ENCODE data around the gene SLC22A1. TPM values are rescaled to one million over a fixed set of nuclear protein-coding genes. Genes with fewer than 3 reads are reported as not detected.

SLC22A1 gene
- total RNA-seq, 1 experiment from 2014 or later: 0.98 TPM

DNA sequence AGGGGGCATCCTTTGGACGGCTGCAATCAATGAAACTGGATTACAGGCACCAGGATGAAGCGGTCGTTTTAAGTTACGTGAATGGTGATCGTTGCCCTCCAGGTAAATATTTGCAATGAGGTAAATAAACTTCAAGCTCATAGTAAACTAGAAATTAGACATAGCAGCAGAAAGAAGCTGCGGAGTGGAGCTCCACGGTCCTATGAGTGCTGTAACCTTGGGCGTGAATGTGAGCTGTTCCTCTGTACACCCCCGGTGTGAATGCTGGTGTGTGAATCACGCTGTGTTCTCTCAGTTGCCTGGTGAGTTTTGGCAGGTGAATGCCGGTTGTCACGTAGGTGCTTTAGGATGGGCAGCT is 42.0 kb upstream of the SLC22A1 start:
- Histone ChIP-seq H3K9me3 (ENCODE audit: control insufficient read depth, insufficient read depth, low read depth, low read length) (no peaks in the 10 kb centered on the region), H3K27me3 (ENCODE audit: control insufficient read depth, insufficient read depth, low read length) (no peaks in the 10 kb centered on the region), H3K4me1 (ENCODE audit: control insufficient read depth, insufficient read depth, low read length) (no peaks in the 10 kb centered on the region), H3K4me3 (ENCODE audit: low read depth in 2 of 2, low read length in 2 of 2) (no peak overlapping the region), H3K27ac (ENCODE audit: low read length) (no peak overlapping the region), H3K36me3 (ENCODE audit: control insufficient read depth, insufficient read depth, low read length) (peaks cover 3% of the 10 kb centered on the region; the same call in 1 of the 2 replicates)
- in situ Hi-C loops (cut with HindIII; ENCODE audit: low pct_unique_long_range_greater_than_20kb, low sequenced_read_pairs): no loop called here
- no peak for DNase-seq (ENCODE audit: low read depth, low spot score)
- CTCF ChIA-PET: no interaction called here
- no peak for ATAC-seq
- intact Hi-C loops (cut with micrococcal nuclease; ENCODE audit: unreplicated experiment): no loop called here
- no TSS peak for BruUV-seq (replicated peaks)
- POLR2A ChIA-PET: no interaction called here
- TF ChIP-seq, protein P1, sequence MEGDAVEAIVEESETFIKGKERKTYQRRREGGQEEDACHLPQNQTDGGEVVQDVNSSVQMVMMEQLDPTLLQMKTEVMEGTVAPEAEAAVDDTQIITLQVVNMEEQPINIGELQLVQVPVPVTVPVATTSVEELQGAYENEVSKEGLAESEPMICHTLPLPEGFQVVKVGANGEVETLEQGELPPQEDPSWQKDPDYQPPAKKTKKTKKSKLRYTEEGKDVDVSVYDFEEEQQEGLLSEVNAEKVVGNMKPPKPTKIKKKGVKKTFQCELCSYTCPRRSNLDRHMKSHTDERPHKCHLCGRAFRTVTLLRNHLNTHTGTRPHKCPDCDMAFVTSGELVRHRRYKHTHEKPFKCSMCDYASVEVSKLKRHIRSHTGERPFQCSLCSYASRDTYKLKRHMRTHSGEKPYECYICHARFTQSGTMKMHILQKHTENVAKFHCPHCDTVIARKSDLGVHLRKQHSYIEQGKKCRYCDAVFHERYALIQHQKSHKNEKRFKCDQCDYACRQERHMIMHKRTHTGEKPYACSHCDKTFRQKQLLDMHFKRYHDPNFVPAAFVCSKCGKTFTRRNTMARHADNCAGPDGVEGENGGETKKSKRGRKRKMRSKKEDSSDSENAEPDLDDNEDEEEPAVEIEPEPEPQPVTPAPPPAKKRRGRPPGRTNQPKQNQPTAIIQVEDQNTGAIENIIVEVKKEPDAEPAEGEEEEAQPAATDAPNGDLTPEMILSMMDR (IDR thresholded peaks at IDR 0.05): no peak
- no peak for TF ChIP-seq POLR2AphosphoS5 (IDR thresholded peaks at IDR 0.05; ENCODE audit: low read depth, low read length)
- TF ChIP-seq TCF7L2 (IDR thresholded peaks at IDR 0.05; ENCODE audit: low read depth, low read length): no peak
- TF ChIP-seq, protein P2, sequence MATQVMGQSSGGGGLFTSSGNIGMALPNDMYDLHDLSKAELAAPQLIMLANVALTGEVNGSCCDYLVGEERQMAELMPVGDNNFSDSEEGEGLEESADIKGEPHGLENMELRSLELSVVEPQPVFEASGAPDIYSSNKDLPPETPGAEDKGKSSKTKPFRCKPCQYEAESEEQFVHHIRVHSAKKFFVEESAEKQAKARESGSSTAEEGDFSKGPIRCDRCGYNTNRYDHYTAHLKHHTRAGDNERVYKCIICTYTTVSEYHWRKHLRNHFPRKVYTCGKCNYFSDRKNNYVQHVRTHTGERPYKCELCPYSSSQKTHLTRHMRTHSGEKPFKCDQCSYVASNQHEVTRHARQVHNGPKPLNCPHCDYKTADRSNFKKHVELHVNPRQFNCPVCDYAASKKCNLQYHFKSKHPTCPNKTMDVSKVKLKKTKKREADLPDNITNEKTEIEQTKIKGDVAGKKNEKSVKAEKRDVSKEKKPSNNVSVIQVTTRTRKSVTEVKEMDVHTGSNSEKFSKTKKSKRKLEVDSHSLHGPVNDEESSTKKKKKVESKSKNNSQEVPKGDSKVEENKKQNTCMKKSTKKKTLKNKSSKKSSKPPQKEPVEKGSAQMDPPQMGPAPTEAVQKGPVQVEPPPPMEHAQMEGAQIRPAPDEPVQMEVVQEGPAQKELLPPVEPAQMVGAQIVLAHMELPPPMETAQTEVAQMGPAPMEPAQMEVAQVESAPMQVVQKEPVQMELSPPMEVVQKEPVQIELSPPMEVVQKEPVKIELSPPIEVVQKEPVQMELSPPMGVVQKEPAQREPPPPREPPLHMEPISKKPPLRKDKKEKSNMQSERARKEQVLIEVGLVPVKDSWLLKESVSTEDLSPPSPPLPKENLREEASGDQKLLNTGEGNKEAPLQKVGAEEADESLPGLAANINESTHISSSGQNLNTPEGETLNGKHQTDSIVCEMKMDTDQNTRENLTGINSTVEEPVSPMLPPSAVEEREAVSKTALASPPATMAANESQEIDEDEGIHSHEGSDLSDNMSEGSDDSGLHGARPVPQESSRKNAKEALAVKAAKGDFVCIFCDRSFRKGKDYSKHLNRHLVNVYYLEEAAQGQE (IDR thresholded peaks at IDR 0.05; ENCODE audit: insufficient read depth in 1 of 2, low read depth in 2 of 2, low read length in 1 of 2): no peak
- no peak for TF ChIP-seq SIN3A (IDR thresholded peaks at IDR 0.05; ENCODE audit: borderline replicate concordance, insufficient read depth, low read depth, low read length)

DNA sequence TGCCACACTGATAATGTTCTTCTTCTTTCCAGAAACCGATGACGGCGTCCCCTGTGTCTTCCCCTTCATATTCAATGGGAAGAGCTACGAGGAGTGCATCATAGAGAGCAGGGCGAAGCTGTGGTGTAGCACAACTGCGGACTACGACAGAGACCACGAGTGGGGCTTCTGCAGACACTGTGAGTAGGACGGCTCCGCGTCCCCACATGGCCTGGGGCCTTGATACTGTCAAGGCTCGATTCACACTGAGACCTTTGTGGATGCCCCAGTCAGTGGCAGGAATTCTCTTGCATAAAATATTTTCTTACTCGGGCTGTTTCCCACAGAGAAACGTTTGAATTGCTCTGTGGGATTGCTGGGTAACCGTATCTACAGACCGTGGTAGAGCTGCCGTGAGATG is 41.5 kb upstream of the SLC22A1 start:
- intact Hi-C loops (cut with micrococcal nuclease; ENCODE audit: unreplicated experiment) (no loop called here), in situ Hi-C loops (cut with HindIII; ENCODE audit: low pct_unique_long_range_greater_than_20kb, low sequenced_read_pairs) (no loop called here)
- CTCF ChIA-PET: no interaction called here
- H3K9me3 ChIP-seq (ENCODE audit: control insufficient read depth, insufficient read depth, low read depth, low read length): no peaks in the 10 kb centered on the region
- H3K27me3 ChIP-seq (ENCODE audit: control insufficient read depth, insufficient read depth, low read length): no peaks in the 10 kb centered on the region
- no TSS peak for BruUV-seq (replicated peaks)
- H3K4me1 ChIP-seq (ENCODE audit: control insufficient read depth, insufficient read depth, low read length): no peaks in the 10 kb centered on the region
- peaks cover 3% of the 10 kb centered on the region; the same call in 1 of the 2 replicates for H3K36me3 ChIP-seq (ENCODE audit: control insufficient read depth, insufficient read depth, low read length)
- ATAC-seq (no peak), DNase-seq (ENCODE audit: low read depth, low spot score) (no peak)
- TF ChIP-seq TCF7L2 (IDR thresholded peaks at IDR 0.05; ENCODE audit: low read depth, low read length) (no peak), POLR2AphosphoS5 (IDR thresholded peaks at IDR 0.05; ENCODE audit: low read depth, low read length) (no peak), SIN3A (IDR thresholded peaks at IDR 0.05; ENCODE audit: borderline replicate concordance, insufficient read depth, low read depth, low read length) (no peak)
- TF ChIP-seq, protein P2 (IDR thresholded peaks at IDR 0.05; ENCODE audit: insufficient read depth in 1 of 2, low read depth in 2 of 2, low read length in 1 of 2): no peak
- TF ChIP-seq, protein P1 (IDR thresholded peaks at IDR 0.05): no peak
- H3K27ac ChIP-seq (ENCODE audit: low read length): no peak overlapping the region
- H3K4me3 ChIP-seq (ENCODE audit: low read depth in 2 of 2, low read length in 2 of 2): no peak overlapping the region
- POLR2A ChIA-PET: no interaction called here

Data from Panc1 (cell line).